ENCODE results near the gene CREBBP. TPM values are rescaled to one million over a fixed set of nuclear protein-coding genes. Genes with fewer than 3 reads are reported as not detected.
A peak's percentile ranks its signal among the peaks of the same experiment; 100 is the strongest.

CREBBP gene
- total RNA-seq, 1 donor from 2014 or later: 109 TPM

DNA sequence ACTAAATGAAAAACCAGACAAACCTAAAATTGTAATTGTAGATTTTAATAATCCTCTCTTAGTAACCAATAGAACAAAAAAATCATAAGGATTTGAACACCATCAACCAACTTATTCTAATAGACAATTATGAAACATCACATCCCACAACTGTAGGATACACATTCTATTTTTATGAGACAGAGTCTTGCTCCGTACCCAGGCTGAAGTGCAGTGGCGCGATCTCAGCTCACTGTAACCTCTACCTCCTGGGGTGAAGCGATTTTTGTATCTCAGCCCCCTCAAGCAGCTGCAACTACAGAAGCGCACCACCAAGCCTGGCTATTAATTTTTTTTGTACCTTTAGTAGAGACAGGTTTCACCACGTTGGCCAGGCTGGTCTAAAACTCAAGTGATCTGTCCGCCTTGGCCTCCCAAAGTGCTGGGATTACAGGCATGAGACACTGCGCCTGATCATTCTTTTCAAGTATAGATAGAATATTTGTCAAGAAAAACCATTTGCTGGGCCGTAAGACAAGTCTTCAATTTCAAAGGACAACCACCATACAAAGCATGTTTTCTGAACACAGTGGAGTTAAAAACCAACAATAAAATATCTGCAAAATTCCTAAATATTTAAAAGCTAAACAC lies 49.8 kb downstream of the CREBBP start:
- Mint-ChIP-seq H3K36me3 (ENCODE audit: unreplicated experiment) (peaks cover 29% of the 10 kb centered on the region), H3K27me3 (ENCODE audit: unreplicated experiment) (no peaks in the 10 kb centered on the region), H3K27ac (ENCODE audit: unreplicated experiment) (no peak overlapping the region), H3K4me3 (ENCODE audit: unreplicated experiment) (no peak overlapping the region), H3K9me3 (ENCODE audit: unreplicated experiment) (peaks cover 5% of the 10 kb centered on the region), H3K4me1 (ENCODE audit: unreplicated experiment) (peaks cover 55% of the 10 kb centered on the region)
- TF ChIP-seq, protein P1, sequence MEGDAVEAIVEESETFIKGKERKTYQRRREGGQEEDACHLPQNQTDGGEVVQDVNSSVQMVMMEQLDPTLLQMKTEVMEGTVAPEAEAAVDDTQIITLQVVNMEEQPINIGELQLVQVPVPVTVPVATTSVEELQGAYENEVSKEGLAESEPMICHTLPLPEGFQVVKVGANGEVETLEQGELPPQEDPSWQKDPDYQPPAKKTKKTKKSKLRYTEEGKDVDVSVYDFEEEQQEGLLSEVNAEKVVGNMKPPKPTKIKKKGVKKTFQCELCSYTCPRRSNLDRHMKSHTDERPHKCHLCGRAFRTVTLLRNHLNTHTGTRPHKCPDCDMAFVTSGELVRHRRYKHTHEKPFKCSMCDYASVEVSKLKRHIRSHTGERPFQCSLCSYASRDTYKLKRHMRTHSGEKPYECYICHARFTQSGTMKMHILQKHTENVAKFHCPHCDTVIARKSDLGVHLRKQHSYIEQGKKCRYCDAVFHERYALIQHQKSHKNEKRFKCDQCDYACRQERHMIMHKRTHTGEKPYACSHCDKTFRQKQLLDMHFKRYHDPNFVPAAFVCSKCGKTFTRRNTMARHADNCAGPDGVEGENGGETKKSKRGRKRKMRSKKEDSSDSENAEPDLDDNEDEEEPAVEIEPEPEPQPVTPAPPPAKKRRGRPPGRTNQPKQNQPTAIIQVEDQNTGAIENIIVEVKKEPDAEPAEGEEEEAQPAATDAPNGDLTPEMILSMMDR (IDR thresholded peaks at IDR 0.05): no peak
- DNase-seq (ENCODE audit: extremely low spot score, unreplicated experiment): no peak

DNA sequence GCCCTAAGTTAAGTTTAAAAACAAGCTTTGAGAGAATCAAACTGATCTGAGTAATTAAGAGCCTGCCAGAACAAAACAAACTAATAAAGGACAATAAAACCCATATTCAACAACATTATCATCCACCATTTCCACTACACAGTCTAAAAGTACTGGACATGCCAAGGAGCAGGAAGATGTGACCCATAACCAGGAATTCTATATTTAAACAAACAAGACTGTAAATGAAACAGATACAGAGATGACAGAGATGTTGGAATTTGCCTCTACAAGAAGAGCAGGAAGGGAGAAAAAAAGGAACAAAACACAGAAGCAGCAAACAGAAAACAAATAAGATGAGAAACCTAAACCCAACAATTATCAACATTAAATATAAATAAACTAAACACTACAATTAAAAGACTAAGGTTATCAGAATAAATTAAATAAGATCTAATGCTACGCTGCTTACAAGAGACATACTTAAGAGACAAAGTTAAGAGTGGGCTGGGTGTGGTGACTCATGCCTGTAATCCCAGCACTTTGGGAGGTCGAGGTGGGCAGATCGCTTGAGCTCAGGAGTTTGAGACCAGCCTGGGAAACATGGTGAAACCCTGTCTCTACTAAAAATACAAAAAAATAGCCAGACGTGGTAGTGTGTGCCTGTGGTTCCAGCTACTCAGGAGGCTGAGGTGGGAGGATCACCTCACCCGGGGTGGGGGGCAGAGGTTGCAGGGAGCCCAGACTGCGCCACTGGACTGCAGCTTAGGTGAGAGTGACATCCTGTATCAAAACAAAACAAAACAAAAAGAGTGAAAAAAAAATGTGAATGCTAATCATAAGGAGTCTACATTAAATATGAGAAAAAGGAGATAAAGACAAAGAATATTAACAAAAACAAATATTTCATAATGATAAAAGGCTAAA lies 50.6 kb downstream of the CREBBP start:
- Mint-ChIP-seq H3K9me3 (ENCODE audit: unreplicated experiment) (peaks cover 5% of the 10 kb centered on the region), H3K27ac (ENCODE audit: unreplicated experiment) (peak overlapping the region; percentile 53), H3K4me3 (ENCODE audit: unreplicated experiment) (no peak overlapping the region), H3K27me3 (ENCODE audit: unreplicated experiment) (no peaks in the 10 kb centered on the region), H3K4me1 (ENCODE audit: unreplicated experiment) (peaks cover 59% of the 10 kb centered on the region), H3K36me3 (ENCODE audit: unreplicated experiment) (peaks cover 30% of the 10 kb centered on the region)
- TF ChIP-seq, protein P1 (IDR thresholded peaks at IDR 0.05): no peak
- no peak for DNase-seq (ENCODE audit: extremely low spot score, unreplicated experiment)

DNA sequence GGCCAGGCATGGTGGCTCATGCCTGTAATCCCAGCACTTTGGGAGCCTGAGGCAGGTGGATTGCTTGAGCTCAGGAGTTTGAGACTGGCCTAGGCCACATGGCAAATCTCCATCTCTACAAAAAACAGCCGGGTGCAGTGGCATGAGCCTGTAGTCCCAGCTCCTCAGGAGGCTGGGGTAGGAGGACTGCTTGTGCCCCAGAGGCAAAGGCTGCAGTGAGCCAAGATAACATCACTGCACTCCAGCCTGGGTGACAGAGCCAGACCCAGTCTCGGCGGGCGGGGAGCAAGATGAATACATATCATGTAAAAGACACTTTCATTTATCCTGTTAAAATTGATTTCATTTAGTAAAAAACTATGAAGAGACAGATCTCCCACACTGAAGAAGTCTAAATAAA lies 54.6 kb downstream of the CREBBP start:
- Mint-ChIP-seq H3K27ac (ENCODE audit: unreplicated experiment) (no peak overlapping the region), H3K36me3 (ENCODE audit: unreplicated experiment) (peaks cover 12% of the 10 kb centered on the region), H3K4me1 (ENCODE audit: unreplicated experiment) (peaks cover 77% of the 10 kb centered on the region), H3K27me3 (ENCODE audit: unreplicated experiment) (no peaks in the 10 kb centered on the region), H3K4me3 (ENCODE audit: unreplicated experiment) (no peak overlapping the region), H3K9me3 (ENCODE audit: unreplicated experiment) (no peaks in the 10 kb centered on the region)
- TF ChIP-seq, protein P1 (IDR thresholded peaks at IDR 0.05): no peak
- no peak for DNase-seq (ENCODE audit: extremely low spot score, unreplicated experiment)

DNA sequence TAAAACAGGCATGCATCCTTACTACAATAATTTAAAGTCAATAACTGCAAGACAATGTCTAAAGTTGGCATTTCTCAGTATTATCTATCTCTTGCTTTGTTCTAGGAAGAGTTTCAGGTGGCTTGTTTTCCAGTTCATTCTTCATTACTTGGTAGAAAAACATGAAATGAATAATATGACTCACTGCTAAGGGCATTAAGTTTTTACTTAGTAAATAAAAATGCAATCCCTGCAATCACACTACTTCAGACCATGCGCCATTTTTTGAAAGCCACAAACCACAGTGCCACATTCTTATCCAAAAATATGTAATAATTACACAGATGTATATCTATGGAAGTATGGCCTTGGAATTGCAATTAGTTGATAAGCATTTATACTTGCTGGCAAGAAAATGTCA lies 55.4 kb downstream of the CREBBP start:
- Mint-ChIP-seq H3K4me1 (ENCODE audit: unreplicated experiment) (peaks cover 81% of the 10 kb centered on the region), H3K9me3 (ENCODE audit: unreplicated experiment) (no peaks in the 10 kb centered on the region), H3K4me3 (ENCODE audit: unreplicated experiment) (no peak overlapping the region), H3K27ac (ENCODE audit: unreplicated experiment) (peak overlapping the region; percentile 59), H3K36me3 (ENCODE audit: unreplicated experiment) (peaks cover 12% of the 10 kb centered on the region), H3K27me3 (ENCODE audit: unreplicated experiment) (no peaks in the 10 kb centered on the region)
- TF ChIP-seq, protein P1 (IDR thresholded peaks at IDR 0.05): no peak
- DNase-seq (ENCODE audit: extremely low spot score, unreplicated experiment): no peak

Data from osteocyte (in vitro differentiated cells).